MM.1S (cell line): ENCODE measurements around the gene SH3PXD2A.

Experiments
- EZH2 ChIP-seq: fragments of 300-600 bp; sonication (generic); optimal IDR thresholded peaks from 2 replicates; pipeline ENCODE3; 2017; ENCODE audit warnings: low read depth, mild to moderate bottlenecking, antibody characterized with exemption, low read length, mixed read lengths
- EZH2phosphoT487 ChIP-seq: fragments of 300-600 bp; sonication (generic); IDR thresholded peaks from 2 replicates; pipeline ENCODE4 v1.6.1; 2018; ENCODE audit warnings: antibody characterized with exemption, low read length
- TF ChIP-seq, protein P1 (sequence below): fragments of 300-600 bp; sonication (generic); IDR thresholded peaks from 2 replicates; pipeline ENCODE4 v1.5.1; 2016; ENCODE audit warnings: antibody characterized with exemption, low read length, mixed read lengths

- TF ChIP-seq, protein P1, sequence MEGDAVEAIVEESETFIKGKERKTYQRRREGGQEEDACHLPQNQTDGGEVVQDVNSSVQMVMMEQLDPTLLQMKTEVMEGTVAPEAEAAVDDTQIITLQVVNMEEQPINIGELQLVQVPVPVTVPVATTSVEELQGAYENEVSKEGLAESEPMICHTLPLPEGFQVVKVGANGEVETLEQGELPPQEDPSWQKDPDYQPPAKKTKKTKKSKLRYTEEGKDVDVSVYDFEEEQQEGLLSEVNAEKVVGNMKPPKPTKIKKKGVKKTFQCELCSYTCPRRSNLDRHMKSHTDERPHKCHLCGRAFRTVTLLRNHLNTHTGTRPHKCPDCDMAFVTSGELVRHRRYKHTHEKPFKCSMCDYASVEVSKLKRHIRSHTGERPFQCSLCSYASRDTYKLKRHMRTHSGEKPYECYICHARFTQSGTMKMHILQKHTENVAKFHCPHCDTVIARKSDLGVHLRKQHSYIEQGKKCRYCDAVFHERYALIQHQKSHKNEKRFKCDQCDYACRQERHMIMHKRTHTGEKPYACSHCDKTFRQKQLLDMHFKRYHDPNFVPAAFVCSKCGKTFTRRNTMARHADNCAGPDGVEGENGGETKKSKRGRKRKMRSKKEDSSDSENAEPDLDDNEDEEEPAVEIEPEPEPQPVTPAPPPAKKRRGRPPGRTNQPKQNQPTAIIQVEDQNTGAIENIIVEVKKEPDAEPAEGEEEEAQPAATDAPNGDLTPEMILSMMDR, result no peak
- TF ChIP-seq EZH2, result no peak
- no peak for TF ChIP-seq EZH2phosphoT487
Measured at GRCh38 chr10:103879831-103880230, 24.5 kb upstream of the SH3PXD2A start.
